ENCODE results near the gene ZNG1C.
"Not testable (repeated sequence)": the region's sequence is repeated elsewhere in the genome, so short reads cannot be mapped to it uniquely, and the experiment has no call there.

The ZNG1C gene

GRCh38 chr9:68241683-68242082 is at the start of gene ZNG1C:
TSS of gene ZNG1C (plus strand) at chr9:68241983. CDS start at chr9:68242032, 49 bp downstream.
- not testable (repeated sequence) for DNase-seq

GRCh38 chr9:68242437-68242836 is 654 bp downstream of the ZNG1C start:
- not testable (repeated sequence) for DNase-seq

DNA sequence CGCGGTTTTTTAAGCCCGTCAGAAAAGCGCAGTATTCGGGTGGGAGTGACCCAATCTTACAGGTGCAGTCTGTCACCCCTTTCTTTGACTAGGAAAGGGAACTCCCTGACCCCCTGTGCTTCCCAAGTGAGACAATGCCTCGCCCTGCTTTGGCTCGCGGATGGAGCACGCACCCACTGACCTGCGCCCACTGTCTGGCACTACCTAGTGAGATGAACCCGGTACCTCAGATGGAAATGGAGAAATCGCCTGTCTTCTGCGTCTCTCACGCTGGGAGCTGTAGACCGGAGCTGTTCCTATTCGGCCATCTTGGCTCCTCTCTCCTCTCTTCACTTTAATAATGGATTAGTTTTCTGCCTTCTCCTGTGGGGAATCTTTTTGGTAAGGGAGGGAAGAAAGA is 39.3 kb downstream of the ZNG1C start:
- DNase-seq = not testable (repeated sequence)

- DNase-seq = not testable (repeated sequence)
Measured at GRCh38 chr9:68302567-68302966, 60.8 kb downstream of the ZNG1C start, which contains the start of gene FOXD4L3. TSS of gene FOXD4L3 (plus strand) at chr9:68302867. CDS start at chr9:68302952, 85 bp downstream.

DNA sequence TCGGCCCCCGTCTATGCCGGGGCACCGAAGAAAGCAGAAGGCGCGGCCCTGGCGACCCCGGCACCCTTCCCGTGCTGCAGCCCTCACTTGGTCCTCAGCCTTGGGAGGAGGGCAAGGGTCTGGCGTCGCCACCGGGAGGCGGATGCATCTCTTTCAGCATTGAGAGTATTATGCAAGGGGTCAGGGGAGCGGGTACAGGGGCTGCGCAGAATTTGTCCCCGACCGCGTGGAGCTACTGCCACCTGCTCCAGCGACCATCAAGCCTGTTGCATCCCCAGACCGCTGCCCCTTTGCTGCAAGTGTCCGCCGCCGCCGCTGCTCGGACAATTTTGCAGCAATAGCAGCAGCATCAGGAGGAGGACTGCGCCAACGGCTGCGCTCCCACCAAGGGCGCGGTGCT is 62.0 kb downstream of the ZNG1C start:
- not testable (repeated sequence) for DNase-seq

GRCh38 chr9:68304212-68304611 is 62.4 kb downstream of the ZNG1C start:
- not testable (repeated sequence) for DNase-seq

- DNase-seq = not testable (repeated sequence)
Measured at GRCh38 chr9:68304777-68305176, 63.0 kb downstream of the ZNG1C start.

DNA sequence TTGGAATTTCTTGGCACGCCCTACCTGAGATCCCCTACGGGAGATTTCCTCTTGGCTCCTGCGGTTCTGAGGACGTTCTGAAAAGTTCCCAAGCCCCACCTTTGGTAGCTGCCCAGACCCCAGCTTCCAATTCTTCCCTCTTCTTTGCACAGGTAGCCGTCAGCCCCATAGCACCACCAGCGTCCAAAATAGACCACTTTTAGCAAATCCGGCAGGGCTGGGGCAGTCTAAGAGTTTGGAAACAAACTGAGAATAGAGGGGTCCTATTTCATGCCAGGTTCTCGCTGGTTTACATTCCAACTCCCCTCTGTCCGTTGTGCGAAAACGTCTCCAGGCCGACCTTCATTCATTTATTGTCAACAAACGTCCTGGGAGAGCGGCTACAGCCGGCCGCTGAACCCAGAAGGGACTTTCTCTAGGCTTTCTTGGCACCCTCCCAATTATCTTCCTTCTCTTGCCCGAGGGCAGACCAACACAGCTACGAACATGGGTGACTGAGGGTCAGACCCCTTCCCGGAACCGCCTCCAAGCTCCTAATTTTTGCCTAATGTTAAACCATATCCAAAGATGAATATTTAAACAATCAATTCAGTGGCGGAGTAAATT is 64.0 kb downstream of the ZNG1C start:
- not testable (repeated sequence) for DNase-seq

DNA sequence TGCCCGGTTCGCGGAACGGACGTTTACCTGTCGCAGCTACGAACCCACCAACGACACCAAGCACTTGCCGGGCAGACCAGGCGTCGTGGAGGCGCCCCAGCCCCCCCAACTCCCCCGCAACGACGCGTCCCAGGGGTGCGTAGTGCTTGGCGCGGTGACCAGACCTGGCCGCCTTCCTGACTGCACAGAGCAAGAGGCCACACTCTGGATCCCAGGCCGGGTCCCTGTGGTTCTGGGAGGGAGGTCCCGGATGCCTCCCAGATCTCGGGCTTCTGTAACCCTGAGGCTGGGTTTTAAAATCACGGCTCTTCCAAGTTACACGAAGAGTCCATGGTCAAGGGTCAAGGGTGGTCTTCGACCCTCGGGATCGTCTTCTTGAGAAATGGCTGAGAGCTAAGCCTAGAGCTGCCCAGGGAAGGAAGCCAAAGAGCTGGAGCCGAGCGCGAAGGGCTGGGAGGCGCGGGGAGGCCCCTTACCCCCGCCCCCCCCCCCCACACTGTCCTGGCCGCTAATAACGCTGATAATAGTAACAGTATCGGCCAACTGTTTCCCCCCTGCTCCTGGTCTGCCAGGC is 64.7 kb downstream of the ZNG1C start:
- DNase-seq = not testable (repeated sequence)

- DNase-seq = not testable (repeated sequence)
Measured at GRCh38 chr9:68307127-68307526, 65.3 kb downstream of the ZNG1C start.

DNA sequence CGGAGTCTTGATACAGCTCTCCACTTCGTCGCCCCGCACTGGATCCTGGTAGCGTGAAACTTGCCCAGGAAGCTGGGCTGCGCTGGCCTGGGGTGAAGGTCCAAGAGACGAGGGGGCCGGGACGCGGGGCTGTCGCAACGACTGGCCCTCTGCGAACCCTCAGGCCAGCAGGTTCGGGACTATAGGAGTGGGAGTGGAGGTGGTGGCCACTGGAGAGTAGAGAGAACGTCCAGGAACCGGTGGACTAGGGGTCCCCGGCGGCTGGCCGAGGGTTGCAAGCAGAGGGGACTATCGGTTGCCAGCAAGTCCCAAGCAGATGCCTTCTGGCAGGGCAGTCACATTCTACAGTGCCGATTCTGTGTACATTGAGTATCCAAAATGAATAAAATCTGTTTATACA is 65.9 kb downstream of the ZNG1C start:
- not testable (repeated sequence) for DNase-seq

DNA sequence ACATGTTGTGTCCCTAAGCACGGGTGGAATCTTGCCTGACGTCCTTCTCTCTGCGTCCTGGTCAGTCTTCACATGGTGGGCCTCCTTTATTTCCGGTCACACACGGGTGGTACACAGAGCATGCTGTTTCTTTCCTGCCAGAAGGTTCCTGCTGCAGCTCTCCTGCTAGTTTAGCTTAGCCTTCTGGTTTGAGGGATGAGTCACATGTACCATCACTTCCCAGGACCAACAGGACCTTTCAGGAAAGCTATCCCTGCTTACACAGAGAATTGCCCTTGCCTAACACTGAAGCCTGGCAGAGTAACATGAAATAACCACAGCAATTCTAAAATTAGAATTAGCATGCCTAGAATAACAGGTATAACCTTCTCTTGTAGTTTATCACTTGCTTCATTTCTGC is 69.4 kb downstream of the ZNG1C start:
- DNase-seq = not testable (repeated sequence)

DNA sequence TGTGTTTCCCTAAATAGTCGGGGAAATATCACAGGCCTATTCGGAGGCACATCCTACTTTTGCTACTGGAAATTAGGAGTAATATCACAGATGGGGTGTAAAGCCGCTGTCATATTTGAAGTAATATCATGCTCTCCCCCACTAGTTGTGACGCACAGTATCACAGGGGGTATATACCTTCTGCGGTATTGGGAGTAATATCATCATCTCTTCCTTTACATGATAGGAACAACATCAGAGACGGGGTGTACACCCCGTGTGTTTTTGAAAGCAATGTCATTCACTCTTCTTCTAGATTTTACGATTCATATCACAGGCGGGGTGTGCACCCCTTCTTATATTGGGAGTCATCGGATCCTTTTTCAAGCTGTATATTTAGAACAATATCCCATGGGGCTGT is 76.4 kb downstream of the ZNG1C start:
- not testable (repeated sequence) for DNase-seq

GRCh38 chr9:68323749-68324148 is 82.0 kb downstream of the ZNG1C start:
- DNase-seq = not testable (repeated sequence)

DNA sequence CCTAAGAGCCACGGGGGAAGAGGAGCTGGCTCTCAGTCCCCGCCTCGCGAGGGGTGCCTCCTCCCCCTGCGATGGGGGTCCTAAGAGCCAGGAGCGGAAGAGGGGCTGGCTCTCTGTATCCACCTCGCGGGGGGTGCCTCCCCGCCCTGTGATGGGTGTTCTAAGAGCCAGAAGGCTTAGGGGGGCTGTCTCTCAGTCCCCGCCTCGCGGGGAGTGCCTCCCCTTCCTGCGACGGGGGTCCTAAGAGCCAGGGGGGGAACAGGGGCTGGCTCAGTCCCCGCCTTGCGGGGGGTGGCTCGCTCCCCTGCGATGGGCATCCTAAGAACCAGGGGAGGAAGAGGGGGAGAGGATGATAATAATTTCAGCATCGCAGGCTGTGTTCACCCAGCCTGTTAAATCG is 82.7 kb downstream of the ZNG1C start:
- DNase-seq = not testable (repeated sequence)

DNA sequence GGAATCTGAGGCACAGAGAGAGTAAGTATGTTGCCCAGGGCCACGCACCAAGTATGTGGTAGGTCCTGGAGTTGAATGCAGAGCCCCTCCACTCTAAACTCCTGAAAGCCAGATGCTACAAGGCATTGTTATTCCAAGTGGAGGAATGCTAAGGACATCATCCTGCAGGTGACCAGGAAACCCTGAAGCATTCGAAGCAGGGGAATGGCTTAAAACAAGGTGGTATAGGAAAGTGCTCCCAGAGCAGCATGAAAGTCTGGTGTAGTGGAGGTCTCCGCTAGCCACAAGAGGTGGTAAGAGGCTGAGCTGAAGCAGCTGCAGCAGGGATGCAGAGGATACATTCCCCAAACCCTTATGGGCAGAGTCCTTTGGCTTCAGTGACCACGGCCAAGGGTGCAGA is 87.3 kb downstream of the ZNG1C start:
- not testable (repeated sequence) for DNase-seq

- not testable (repeated sequence) for DNase-seq
Measured at GRCh38 chr9:68330531-68331173, 88.9 kb downstream of the ZNG1C start.

DNA sequence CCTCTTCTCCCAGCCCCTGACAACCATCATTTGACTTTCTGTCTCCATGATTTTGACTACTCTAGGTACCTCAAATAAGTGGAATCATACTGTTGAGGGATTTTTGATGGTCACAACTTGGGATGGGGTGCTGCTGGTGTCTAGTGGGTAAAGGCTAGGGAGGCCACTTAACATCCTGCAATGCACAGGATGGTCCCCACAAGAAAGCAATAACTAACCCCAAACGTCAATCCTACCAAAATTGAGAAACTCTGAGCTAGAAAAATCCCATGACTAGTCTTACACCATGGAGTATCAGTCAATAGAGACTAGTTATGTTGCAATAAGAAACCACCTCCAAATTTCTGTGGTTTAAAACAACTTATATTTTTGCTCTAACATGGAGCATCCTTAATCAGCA is 90.3 kb downstream of the ZNG1C start:
- DNase-seq = not testable (repeated sequence)

- not testable (repeated sequence) for DNase-seq
Measured at GRCh38 chr9:68335935-68336334, 94.2 kb downstream of the ZNG1C start.

DNA sequence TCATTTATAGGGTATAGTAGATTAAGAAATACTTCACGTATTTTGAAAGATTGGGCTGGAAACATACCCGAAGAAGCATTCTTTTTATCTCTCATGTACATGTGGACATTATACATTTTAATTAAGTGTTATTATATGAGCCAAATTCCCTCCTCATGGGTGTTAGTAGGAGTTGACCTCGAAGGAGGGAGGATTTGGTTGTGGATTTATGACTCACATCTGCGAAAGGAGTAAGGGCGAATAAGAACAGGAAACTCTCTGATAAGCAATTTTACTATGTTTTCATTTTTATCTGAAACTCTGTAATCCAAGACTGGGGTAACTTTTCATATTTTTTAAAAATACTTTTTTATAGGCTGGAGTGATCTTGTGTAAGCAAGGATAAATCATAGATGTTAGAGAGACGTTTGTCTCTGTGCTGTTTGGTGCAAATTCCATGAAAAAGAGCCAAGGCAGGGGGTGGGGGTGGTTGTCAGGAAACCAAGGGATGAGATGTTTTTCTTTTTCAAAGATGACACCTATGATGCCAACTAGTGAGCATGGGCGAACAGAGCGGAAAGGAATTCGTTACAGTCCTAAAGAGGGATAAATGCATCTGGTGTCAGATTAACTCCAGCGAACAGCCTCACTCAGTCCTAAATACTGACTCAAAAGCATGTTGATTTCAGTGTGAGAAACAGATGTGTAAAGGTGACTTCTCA is 95.0 kb downstream of the ZNG1C start:
- not testable (repeated sequence) for DNase-seq

GRCh38 chr9:68338000-68338399 is 96.2 kb downstream of the ZNG1C start:
- DNase-seq = not testable (repeated sequence)

GRCh38 chr9:68342265-68343025 is 100.7 kb downstream of the ZNG1C start:
- not testable (repeated sequence) for DNase-seq

GRCh38 chr9:68343242-68343641 is 101.5 kb downstream of the ZNG1C start:
- not testable (repeated sequence) for DNase-seq
